Spinal cord (tissue), 10 donors: Measurements from ENCODE around the gene PKN3. TPM values are rescaled to one million over a fixed set of nuclear protein-coding genes. Genes with fewer than 3 reads are reported as not detected.

ENCODE experiments used
- DNase-seq, 6 donors: peaks; one replicate each; pipeline versions ENCODE4 v3.0.0 to v3.0.0-alpha.2; 2013 to 2015; ENCODE audit warnings: low spot score in 6 of 6, low read depth in 4 of 6
- H3K27ac ChIP-seq: one replicate; pipeline ENCODE4 v1.5.1; 2013; ENCODE audit warnings: low read depth, low read length, control low read depth
- H3K27me3 ChIP-seq: one replicate; pipeline ENCODE4 v1.6.1; 2013; ENCODE audit warnings: low read length; ENCODE audit not compliant: control insufficient read depth, insufficient read depth
- H3K36me3 ChIP-seq: one replicate; pipeline ENCODE4 v1.6.1; 2013; ENCODE audit warnings: low read length; ENCODE audit not compliant: control insufficient read depth, insufficient read depth
- H3K4me1 ChIP-seq: one replicate; pipeline ENCODE4 v1.6.1; 2013; ENCODE audit warnings: low read length; ENCODE audit not compliant: control insufficient read depth, insufficient read depth
- H3K4me3 ChIP-seq: one replicate; pipeline ENCODE4 v1.5.1; 2013; ENCODE audit warnings: low read depth, low read length, control low read depth
- H3K9me3 ChIP-seq: one replicate; pipeline ENCODE4 v1.6.1; 2013; ENCODE audit warnings: low read length; ENCODE audit not compliant: control insufficient read depth, insufficient read depth
- WGBS: methylation state at CpG from one replicate; pipeline ENCODE4 v1.1.5; 2013; ENCODE audit warnings: missing lambda C conversion rate; ENCODE audit not compliant: insufficient coverage; 5-methylcytosine and 5-hydroxymethylcytosine counted together
- polyA plus RNA-seq, 2 donors: library from polyadenylated mRNA; unstranded; fragments of 120-200 nt; gene quantifications; one replicate each; pipeline ENCODE4 v1.2.1, GENCODE V29; 2013; ENCODE audit not compliant: insufficient read length in 2 of 2
- total RNA-seq, 2 donors: library from RNA; depleted of rRNA in 1 of 2; stranded (reverse); fragments of 120-200 nt in 1 of 2; fragments of >200 nt in 1 of 2; gene quantifications; one replicate each; pipeline versions ENCODE4 v1.2.3 to v1.2.4, GENCODE V29; 2013 to 2014
- donor health status: healthy.

Gene PKN3
- total and polyA plus RNA-seq, 4 donors = 1.1 to 5.9 (median 5.5) TPM

DNA sequence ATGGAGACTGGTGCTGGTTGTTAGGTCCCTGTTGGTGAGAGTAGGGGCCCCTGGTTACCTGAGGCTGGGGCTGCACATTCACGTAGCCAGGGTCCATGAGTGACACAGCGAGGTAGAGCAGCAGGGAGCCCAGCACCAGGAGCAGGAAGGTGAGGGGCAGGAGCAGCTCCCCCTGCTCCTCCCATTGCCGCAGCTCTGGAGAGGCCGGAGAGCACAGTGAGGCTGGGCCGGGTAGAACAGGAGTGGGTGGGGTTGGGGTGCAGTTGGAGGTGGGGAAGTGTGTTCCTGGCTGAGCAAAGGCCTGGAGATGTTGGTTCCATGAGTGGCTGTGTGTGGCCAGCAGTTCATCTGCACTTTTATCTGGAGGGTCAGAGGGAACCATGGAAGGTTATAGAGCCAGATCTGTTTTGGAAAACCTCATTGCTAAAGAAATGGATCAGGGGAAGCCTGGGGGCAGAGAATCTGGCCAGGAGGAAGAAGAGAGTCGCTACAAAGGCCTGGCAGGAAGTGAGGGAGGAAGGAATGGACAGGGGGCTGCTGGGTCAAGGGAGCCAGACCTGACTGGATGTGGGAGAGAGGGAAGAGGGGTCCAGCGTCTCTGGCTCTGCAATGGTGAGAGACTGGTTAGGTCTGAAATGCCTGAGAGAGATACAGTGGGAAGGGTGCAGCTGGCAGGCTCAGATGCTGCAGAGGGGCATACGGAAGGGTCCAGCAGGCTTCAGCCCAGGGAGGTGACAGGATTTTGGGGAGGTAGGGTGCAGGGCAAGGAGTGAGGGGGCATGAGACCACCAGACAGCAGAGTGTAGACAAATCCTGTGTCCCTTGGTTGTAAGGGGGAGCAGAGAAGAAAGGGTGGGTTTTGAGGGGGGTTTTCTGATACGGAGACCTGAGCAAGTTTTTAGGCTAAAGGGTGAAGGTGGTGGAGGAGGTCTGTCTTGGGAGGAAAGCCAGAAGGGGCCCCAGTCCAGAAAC is 20.4 kb downstream of the PKN3 start:
- H3K27me3 ChIP-seq = no peaks in the 10 kb centered on the region
- no peak overlapping the region for H3K27ac ChIP-seq
- DNase-seq = no peak
- H3K9me3 ChIP-seq = no peaks in the 10 kb centered on the region
- peaks cover 23% of the 10 kb centered on the region for H3K36me3 ChIP-seq
- 67% methylated on average over 9 of the region's 9 CpGs for WGBS
- H3K4me3 ChIP-seq = no peak overlapping the region
- H3K4me1 ChIP-seq = peaks cover 20% of the 10 kb centered on the region

DNA sequence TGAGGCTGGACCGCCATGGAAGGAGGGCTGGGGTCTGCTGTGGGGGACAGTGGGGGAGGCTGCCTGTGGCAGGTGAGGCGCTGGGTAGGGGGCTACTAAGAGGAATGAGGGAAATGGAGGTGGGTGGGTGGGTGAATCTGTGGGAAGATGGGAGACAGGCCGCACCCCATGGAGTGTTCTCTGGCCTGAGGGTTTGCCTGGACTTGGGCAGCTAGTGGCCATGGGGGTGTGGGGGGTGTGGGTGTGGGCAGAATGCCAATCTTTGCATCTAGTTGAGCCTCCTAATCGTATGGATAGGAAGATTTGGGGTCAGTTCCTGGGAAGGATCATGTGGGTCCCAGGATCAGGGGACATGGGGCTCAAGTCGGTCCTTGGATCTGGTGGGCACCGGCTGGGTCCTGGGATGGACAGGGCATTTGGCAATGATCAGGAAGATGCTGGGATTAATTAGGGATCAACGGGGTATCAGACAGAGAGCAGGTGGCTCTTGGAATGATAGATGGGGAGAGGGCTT is 21.1 kb downstream of the PKN3 start:
- H3K27ac ChIP-seq = peak overlapping the region; percentile 47

DNA sequence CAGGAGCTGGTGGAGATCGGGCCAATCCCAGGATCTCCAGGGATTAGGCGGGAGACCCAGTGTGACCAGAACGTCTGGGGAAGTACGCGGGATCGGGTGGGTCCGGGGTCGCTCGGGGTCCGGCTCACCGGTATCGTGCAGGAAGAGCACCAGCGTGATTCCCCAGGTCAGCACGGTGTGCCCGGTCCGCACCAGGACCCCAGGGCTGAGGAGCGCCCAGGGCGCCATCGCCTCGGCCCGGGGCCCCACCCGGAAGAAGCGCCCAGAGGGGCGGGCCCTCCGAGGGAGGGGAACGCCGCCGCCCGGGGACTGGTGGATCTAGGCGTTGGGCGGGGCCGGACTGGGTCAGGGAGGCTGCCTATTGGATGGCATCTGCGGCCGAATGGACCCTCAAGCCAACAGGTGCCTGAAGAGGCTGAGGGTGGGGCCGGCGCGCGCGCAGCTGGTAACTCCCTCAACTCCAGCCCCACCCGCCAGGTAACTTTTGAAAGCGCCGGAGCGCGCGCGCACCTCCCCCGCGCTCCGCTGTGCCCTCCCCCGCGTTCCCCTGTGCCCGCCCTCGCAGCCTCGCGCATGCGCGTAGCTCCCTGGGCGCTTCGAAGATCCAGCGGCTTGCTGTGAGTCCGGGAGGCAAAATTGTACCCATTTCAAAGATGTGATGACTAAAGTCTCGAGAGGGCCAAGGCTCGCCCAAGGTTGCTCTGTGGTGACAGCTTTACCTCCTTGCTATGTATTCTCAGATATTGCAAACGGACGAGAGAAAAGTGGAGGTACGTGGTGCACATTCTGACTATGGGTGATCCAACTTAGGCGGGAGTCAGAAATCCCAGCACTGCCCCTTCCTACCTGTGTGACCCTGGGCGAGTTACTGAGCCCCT is 21.8 kb downstream of the PKN3 start, which contains the start of gene ZDHHC12:
Gene ZDHHC12 (minus strand): TSS at position 262 of the 878 bp plus-strand sequence. CDS start 34 bp downstream, at position 228.
- Histone ChIP-seq H3K36me3 (peaks cover 32% of the 10 kb centered on the region), H3K27ac (peak within 1 kb of the TSS; percentile 47), H3K27me3 (no peaks in the 10 kb centered on the region), H3K4me1 (peaks cover 22% of the 10 kb centered on the region), H3K9me3 (no peaks in the 10 kb centered on the region), H3K4me3 (peak within 1 kb of the TSS; percentile 64)
- under 1% methylated on average over 63 of the region's 68 CpGs for WGBS
- peak; percentile 55 to 94 (median 64) for DNase-seq

More for the DNA sequence above, 21.1 kb downstream of the PKN3 start:
- no peaks in the 10 kb centered on the region for H3K27me3 ChIP-seq
- H3K36me3 ChIP-seq = peaks cover 29% of the 10 kb centered on the region
- WGBS = 41% methylated on average over 7 of the region's 7 CpGs
- peak overlapping the region; percentile 64 for H3K4me3 ChIP-seq
- peaks cover 20% of the 10 kb centered on the region for H3K4me1 ChIP-seq
- no peak for DNase-seq
- no peaks in the 10 kb centered on the region for H3K9me3 ChIP-seq

- peak overlapping the region; percentile 64 for H3K4me3 ChIP-seq
- peak overlapping the region; percentile 47 for H3K27ac ChIP-seq
- H3K27me3 ChIP-seq = no peaks in the 10 kb centered on the region
- peaks cover 38% of the 10 kb centered on the region for H3K36me3 ChIP-seq
- H3K4me1 ChIP-seq = peaks cover 29% of the 10 kb centered on the region
- DNase-seq = peak in 2 of 6 donors; percentile 59 to 67
- H3K9me3 ChIP-seq = no peaks in the 10 kb centered on the region
- WGBS = 21% methylated on average over 5 of the region's 10 CpGs
These were observed 22.5 kb downstream of the PKN3 start for GRCh38 chr9:128724744-128725211.

GRCh38 chr9:128727640-128728248 is 25.4 kb downstream of the PKN3 start:
- no peak for DNase-seq
- Histone ChIP-seq H3K4me3 (no peak overlapping the region), H3K4me1 (peaks cover 32% of the 10 kb centered on the region), H3K27me3 (no peaks in the 10 kb centered on the region), H3K36me3 (peaks cover 44% of the 10 kb centered on the region), H3K9me3 (no peaks in the 10 kb centered on the region), H3K27ac (no peak overlapping the region)
- 93% methylated on average over 5 of the region's 5 CpGs for WGBS

GRCh38 chr9:128728298-128728697 is 26.0 kb downstream of the PKN3 start:
- DNase-seq = no peak
- WGBS = 63% methylated on average over 7 of the region's 7 CpGs
- Histone ChIP-seq H3K27ac (no peak overlapping the region), H3K27me3 (no peaks in the 10 kb centered on the region), H3K4me1 (peaks cover 31% of the 10 kb centered on the region), H3K4me3 (no peak overlapping the region), H3K9me3 (no peaks in the 10 kb centered on the region), H3K36me3 (peaks cover 48% of the 10 kb centered on the region)

GRCh38 chr9:128729302-128729701 is 27.0 kb downstream of the PKN3 start:
- 72% methylated on average over 5 of the region's 5 CpGs for WGBS
- H3K27ac ChIP-seq = no peak overlapping the region

DNA sequence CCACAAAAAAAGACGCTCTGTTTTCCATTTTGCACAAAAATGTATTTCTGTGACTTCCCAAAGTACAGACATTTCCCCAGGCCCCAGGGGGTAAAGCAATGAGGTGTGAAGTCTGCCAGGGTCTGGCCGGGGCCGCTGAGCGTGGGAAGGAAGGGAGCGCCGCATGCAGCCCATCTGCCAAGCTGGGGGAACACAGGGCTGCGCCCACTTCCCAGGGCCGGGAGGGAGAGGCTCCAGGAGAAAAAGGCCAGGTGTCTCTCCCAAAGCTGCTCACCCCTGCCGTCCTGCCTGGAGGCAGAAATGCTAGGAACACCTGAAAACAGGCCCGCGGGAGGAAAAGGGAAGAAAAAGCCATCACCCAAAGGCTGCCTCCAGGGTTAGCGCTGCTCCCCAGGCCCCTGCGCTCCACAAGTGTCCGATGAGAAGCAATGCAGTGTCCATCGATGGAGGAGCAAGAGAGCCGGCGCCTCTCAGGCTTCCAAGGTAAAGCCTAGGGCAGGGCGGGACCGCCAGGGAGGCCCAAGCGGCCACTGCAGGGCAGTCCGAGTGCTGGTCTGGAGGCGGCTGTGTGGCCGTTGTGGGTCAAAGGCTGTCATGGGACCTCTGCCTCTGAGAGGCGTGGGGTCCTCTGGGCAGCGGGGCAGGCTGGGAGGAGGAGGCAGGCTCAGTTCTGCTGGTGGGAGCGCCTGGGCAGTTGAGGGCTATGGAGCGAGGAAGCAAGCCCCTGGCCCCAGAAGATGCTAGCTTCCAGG is 27.6 kb downstream of the PKN3 start:
- Histone ChIP-seq H3K27ac (no peak overlapping the region), H3K27me3 (no peaks in the 10 kb centered on the region), H3K36me3 (peaks cover 56% of the 10 kb centered on the region), H3K4me1 (peaks cover 21% of the 10 kb centered on the region), H3K4me3 (no peak overlapping the region), H3K9me3 (no peaks in the 10 kb centered on the region)
- peak in 1 of 6 donors; percentile 10 for DNase-seq
- WGBS = 85% methylated on average over 24 of the region's 27 CpGs

More at GRCh38 chr9:128729302-128729701, 27.0 kb downstream of the PKN3 start:
- H3K36me3 ChIP-seq = peaks cover 49% of the 10 kb centered on the region
- no peaks in the 10 kb centered on the region for H3K27me3 ChIP-seq
- no peaks in the 10 kb centered on the region for H3K9me3 ChIP-seq
- no peak overlapping the region for H3K4me3 ChIP-seq
- peaks cover 26% of the 10 kb centered on the region for H3K4me1 ChIP-seq
- DNase-seq = peak in 2 of 6 donors; percentile 22 to 50
